ENCODE results near the gene PTBP2. TPM values are rescaled to one million over a fixed set of nuclear protein-coding genes. Genes with fewer than 3 reads are reported as not detected.

Gene PTBP2
- total and polyA plus RNA-seq, 2 of the 8 experiments (the other 6 are each of a cell fraction or from before 2014, with no cell fraction given) = 24.2 to 61.7 TPM

DNA sequence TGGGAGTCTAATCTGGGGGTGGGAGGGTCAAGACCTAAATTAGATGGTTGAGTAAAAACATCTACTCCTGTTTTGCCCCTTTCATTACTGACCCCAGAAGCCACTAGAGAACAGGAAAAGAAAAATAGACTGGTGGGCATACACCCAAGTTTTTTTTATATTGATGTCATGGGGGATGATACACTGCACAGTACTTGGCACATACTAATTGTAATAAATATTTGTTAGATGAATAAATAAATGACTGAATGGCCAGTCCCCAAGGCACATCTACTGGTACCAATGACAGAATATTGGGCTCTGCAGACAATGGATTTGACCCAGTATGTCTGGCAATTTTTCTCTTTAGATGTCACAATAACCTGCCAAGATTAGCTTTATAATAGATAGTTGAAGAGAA, 36.8 kb upstream of the PTBP2 start:
- no peak overlapping the region for H2AK5ac ChIP-seq (ENCODE audit: low read depth, low read length)
- H2BK15ac ChIP-seq (ENCODE audit: low read length) = no peak overlapping the region
- H3K4me2 ChIP-seq (ENCODE audit: insufficient read depth in 1 of 2, low read depth in 2 of 2, low read length in 2 of 2) = no peak overlapping the region
- H3K79me2 ChIP-seq (ENCODE audit: control insufficient read depth in 1 of 2, insufficient read depth in 2 of 2, low read length in 2 of 2) = no peaks in the 10 kb centered on the region
- DNase-seq (ENCODE audit: low read depth in 1 of 2, low spot score in 2 of 2) = no peak
- H4K8ac ChIP-seq (ENCODE audit: extremely low read depth, insufficient read depth, low read length) = no peak overlapping the region
- no peak overlapping the region for H2BK5ac ChIP-seq (ENCODE audit: low read depth, low read length)
- H3K4me1 ChIP-seq (replicated peaks in 1 of 4; ENCODE audit: control insufficient read depth in 3 of 4, insufficient read depth in 4 of 4, low read length in 3 of 4) = no peaks in the 10 kb centered on the region
- no peak for FAIRE-seq
- H3K4ac ChIP-seq (replicated peaks; ENCODE audit: insufficient read length, low read depth, low read length) = no peak overlapping the region
- no peaks in the 10 kb centered on the region for H4K20me1 ChIP-seq (replicated peaks in 1 of 2; ENCODE audit: control insufficient read depth in 1 of 2, insufficient read depth in 2 of 2, low read length in 2 of 2)
- H3K79me1 ChIP-seq (ENCODE audit: low read depth, low read length) = no peaks in the 10 kb centered on the region
- H2BK12ac ChIP-seq (ENCODE audit: low read depth, low read length) = no peak overlapping the region
- no peak overlapping the region for H3K23ac ChIP-seq (ENCODE audit: insufficient read length)
- no peak overlapping the region for H3K4me3 ChIP-seq (ENCODE audit: extremely low read depth in 1 of 4, insufficient read depth in 2 of 4, low read depth in 3 of 4, low read length in 4 of 4)
- H3K9ac ChIP-seq (replicated peaks in 1 of 4; ENCODE audit: extremely low read depth in 1 of 4, low read depth in 3 of 4, low read length in 3 of 4) = no peak overlapping the region
- no peaks in the 10 kb centered on the region for H3K9me3 ChIP-seq (ENCODE audit: insufficient read depth in 2 of 2, low read depth in 1 of 2, low read length in 1 of 2)
- no peak overlapping the region for H2AFZ ChIP-seq (ENCODE audit: low read length)
- H3K27ac ChIP-seq (ENCODE audit: low read depth, low read length) = no peak overlapping the region
- no peak overlapping the region for H4K91ac ChIP-seq (replicated peaks; ENCODE audit: insufficient read length, low read length)
- no peak overlapping the region for H4K5ac ChIP-seq (ENCODE audit: insufficient read length, low read depth, low read length)
- POLR2A ChIA-PET (ENCODE audit: partially characterized antibody) = no interaction called here
- no peak overlapping the region for H3K56ac ChIP-seq (replicated peaks; ENCODE audit: insufficient read length, low read depth, low read length)
- H3K36me3 ChIP-seq (ENCODE audit: control insufficient read depth in 2 of 4, insufficient read depth in 4 of 4, low read length in 3 of 4) = no peaks in the 10 kb centered on the region
- H2BK20ac ChIP-seq (ENCODE audit: low read length) = no peak overlapping the region
- CTCF ChIA-PET (ENCODE audit: partially characterized antibody) = interaction anchor here (1.3 kb wide), 1 partner anchor 371 kb away, joined by 3 read pairs; no protein-coding TSS in a partner anchor
- H3K18ac ChIP-seq (ENCODE audit: extremely low read depth, low read length) = no peak overlapping the region
- H2BK120ac ChIP-seq (replicated peaks; ENCODE audit: low read depth, low read length) = no peak overlapping the region
- H3K27me3 ChIP-seq (replicated peaks in 1 of 4; ENCODE audit: control insufficient read depth in 3 of 4, extremely low read depth in 1 of 4, insufficient read depth in 3 of 4, low read length in 3 of 4) = no peaks in the 10 kb centered on the region
- H3K23me2 ChIP-seq (ENCODE audit: low read depth, low read length) = no peaks in the 10 kb centered on the region; the same call in 1 of the 2 replicates
- H3K14ac ChIP-seq (ENCODE audit: insufficient read length) = no peak overlapping the region
- no peak for TF ChIP-seq BRCA1 (IDR thresholded peaks at IDR 0.05; ENCODE audit: low read depth, low read length)
- no peak for TF ChIP-seq HDAC2 (IDR thresholded peaks at IDR 0.05; ENCODE audit: borderline replicate concordance in 1 of 2, low read depth in 2 of 2, low read length in 2 of 2)
- no peak for TF ChIP-seq TCF12 (IDR thresholded peaks at IDR 0.05; ENCODE audit: low read depth, low read length)

Data from H1 (cell line).